AG09319 (cell line): ENCODE data around the gene GYG1.

Experiments used
- DNase-seq: peaks from one replicate; pipeline ENCODE4 v3.0.0-alpha.2; 2010; ENCODE audit warnings: low read depth; ENCODE audit errors: extremely low read depth
- CTCF ChIP-seq: IDR thresholded peaks from 2 replicates; pipeline ENCODE4 v1.5.1; 2011; ENCODE audit warnings: low read depth, mild to moderate bottlenecking, inconsistent platforms, low read length, moderate library complexity

The GYG1 gene

DNA sequence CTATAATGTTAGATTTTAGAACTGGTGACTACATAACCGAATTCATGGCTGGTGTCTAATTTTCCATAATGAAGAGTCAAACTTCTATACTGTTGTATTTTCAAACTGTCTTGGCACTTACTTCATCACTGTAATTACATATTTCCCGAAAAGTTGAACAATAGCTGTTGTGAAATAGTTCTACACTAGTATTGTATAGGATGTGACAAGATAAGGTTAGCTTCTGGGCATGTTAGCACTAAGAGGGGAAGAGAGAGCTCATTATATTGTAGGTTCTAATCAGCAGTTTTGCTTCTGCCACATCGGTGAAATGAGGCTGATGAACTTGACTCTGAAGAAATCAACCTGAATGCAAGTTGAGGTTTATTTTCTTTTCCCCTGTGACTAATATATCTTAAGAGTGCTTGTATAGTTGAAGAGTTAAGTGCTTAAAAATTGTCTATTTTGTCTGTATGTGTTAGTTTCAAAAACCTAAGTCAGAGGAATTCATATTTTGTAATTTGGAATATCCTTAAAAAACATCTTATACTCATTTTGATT is 8.9 kb downstream of the GYG1 start:
- TF ChIP-seq CTCF = no peak
- no peak for DNase-seq

DNA sequence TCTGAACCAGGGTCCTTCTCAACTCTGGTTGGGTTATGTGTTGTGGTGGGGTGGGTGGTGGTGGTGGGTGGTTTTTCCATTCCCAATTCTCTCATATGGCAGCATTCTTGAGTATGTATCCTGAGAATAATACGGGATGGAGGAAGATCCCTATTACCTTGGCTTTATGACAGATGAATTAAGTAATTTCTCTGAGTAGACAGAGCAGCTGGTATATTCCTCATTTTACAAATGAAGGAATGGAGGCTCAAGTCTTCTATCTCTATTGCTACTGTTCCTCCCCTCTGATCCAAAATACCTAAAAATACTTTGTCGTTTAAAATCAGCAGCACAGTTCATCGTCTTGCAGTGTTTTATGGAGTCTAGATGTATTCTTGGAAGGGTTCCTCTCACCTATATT is 10.4 kb downstream of the GYG1 start:
- DNase-seq = no peak

DNA sequence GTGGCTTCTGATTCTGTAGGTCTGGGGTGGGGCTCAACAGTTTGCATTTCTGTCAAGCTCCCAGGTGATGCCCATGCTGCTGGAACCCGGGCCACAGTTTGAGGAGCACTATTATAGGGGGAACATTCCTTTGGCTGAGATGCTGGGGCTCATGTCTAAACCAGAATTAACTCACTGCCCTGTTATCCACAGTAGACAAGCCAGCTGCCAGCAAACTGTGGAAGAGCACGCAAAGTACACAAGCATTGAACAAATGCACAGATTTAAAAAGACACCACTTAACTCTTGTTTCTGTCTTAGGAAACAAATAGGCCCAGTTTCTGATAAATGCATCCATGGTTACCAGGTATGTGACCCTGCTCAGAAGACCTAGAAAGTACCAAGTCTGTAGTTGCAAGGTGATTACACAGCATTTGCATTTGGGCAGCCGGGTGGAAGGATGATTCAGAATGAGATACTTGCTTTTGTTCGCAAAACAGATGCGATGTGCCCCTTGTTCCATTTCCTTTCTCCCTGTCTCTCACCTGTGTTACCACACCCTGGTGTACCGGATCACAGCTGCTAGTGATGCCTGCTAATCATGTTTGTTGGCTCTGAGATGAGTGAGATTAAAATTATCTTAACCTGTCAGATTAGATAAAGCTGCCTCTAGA is 12.4 kb downstream of the GYG1 start:
- no peak for TF ChIP-seq CTCF
- DNase-seq = no peak

More for the DNA sequence above, 10.4 kb downstream of the GYG1 start:
- no peak for TF ChIP-seq CTCF

- DNase-seq = no peak
- no peak for TF ChIP-seq CTCF
Observed at GRCh38 chr3:149004622-149005021, 13.3 kb downstream of the GYG1 start.

GRCh38 chr3:149005416-149005815 is 14.1 kb downstream of the GYG1 start:
- TF ChIP-seq CTCF = no peak
- no peak for DNase-seq

GRCh38 chr3:149007567-149008257 is 16.4 kb downstream of the GYG1 start:
- TF ChIP-seq CTCF = no peak
- DNase-seq = no peak

GRCh38 chr3:149009732-149010131 is 18.4 kb downstream of the GYG1 start:
- no peak for TF ChIP-seq CTCF
- DNase-seq = no peak
